GM12878 (cell line): ENCODE data around the gene EYA4. TPM values are rescaled to one million over a fixed set of nuclear protein-coding genes. Genes with fewer than 3 reads are reported as not detected.

Source experiments
- ATAC-seq: fragments of 200-7000 bp; cut with Tn5 transposase; 3 replicates; pipeline ENCODE4 v1.9.1; 2020; ENCODE audit warnings: mild to moderate bottlenecking, moderate library complexity
- BruUV-seq: library from RNA; stranded (reverse); fragments of 400-500 nt; replicated peaks from 2 replicates; lab custom pipeline; 2021; lab: Mats Ljungman, UMichigan
- CTCF ChIA-PET: fragments of 300-600 bp; sonication (Branson Sonifier 250); formaldehyde crosslinking; extraction: SDS; loops from one replicate; lab custom pipeline; 2021; ENCODE audit warnings: inconsistent platforms; lab: Yijun Ruan, JAX
- POLR2A ChIA-PET: fragments of 350-600 bp; formaldehyde crosslinking; extraction: SDS; loops from one replicate; lab custom pipeline; 2021; ENCODE audit warnings: inconsistent platforms; lab: Charles Lee
- RAD21 ChIA-PET: fragments of 300-600 bp; sonication (Branson Sonifier 250); formaldehyde crosslinking; loops from one replicate; lab custom pipeline; 2023; ENCODE audit warnings: antibody characterized with exemption; ENCODE audit not compliant: unreplicated experiment; lab: Charles Lee
- SMC1A ChIA-PET: fragments of 300-600 bp; sonication (Branson Sonifier 250); formaldehyde crosslinking; loops from one replicate; lab custom pipeline; 2023; ENCODE audit not compliant: unreplicated experiment, uncharacterized antibody; lab: Charles Lee
- DNase-seq: peaks from one replicate; pipeline ENCODE4 v3.0.0-alpha.2; 2011; ENCODE audit warnings: low read depth, low spot score
- FAIRE-seq: peaks from 3 replicates; lab custom pipeline; 2011; peaks lifted over from hg19 to GRCh38; lab: Jason Lieb, UNC
- H2AFZ ChIP-seq: 2 replicates; pipeline ENCODE4 v1.6.0; 2011; ENCODE audit warnings: low read depth, low read length, control low read depth; ENCODE audit not compliant: control insufficient read depth
- H3K27ac ChIP-seq: 2 replicates; pipeline ENCODE4 v1.5.1; 2011; ENCODE audit warnings: control low read depth; ENCODE audit not compliant: control insufficient read depth, insufficient read depth
- H3K27me3 ChIP-seq, 2 experiments: replicated peaks in 1 of 2; 2 replicates each; pipeline versions ENCODE4 v1.6.0 to v1.6.1; 2011; ENCODE audit warnings: low read length in 1 of 2; ENCODE audit not compliant: control insufficient read depth in 2 of 2, insufficient read depth in 2 of 2
- H3K36me3 ChIP-seq, 2 experiments: 2 replicates each; pipeline ENCODE4 v1.5.1; 2011; ENCODE audit warnings: low read length in 1 of 2; ENCODE audit not compliant: control insufficient read depth in 2 of 2, insufficient read depth in 2 of 2
- H3K4me1 ChIP-seq: 2 replicates; pipeline ENCODE4 v1.6.1; 2011; ENCODE audit warnings: mild to moderate bottlenecking, low read length, moderate library complexity, mixed read lengths; ENCODE audit not compliant: control insufficient read depth, insufficient read depth
- H3K4me2 ChIP-seq: 2 replicates; pipeline ENCODE4 v1.6.0; 2011; ENCODE audit warnings: control low read depth; ENCODE audit not compliant: control insufficient read depth, insufficient read depth
- H3K4me3 ChIP-seq: fragments of 200-600 bp; sonication (generic); 2 replicates; pipeline ENCODE4 v1.5.1; 2016
- H3K79me2 ChIP-seq: 2 replicates; pipeline ENCODE4 v1.6.0; 2011; ENCODE audit warnings: low read length; ENCODE audit not compliant: control insufficient read depth, insufficient read depth
- H3K9ac ChIP-seq: 2 replicates; pipeline ENCODE4 v1.8.0; 2011; ENCODE audit warnings: low read length, control low read depth, mixed read lengths; ENCODE audit not compliant: control insufficient read depth, insufficient read depth
- H3K9me3 ChIP-seq: replicated peaks from 3 replicates; pipeline ENCODE4 v1.5.1; 2011; ENCODE audit warnings: mild to moderate bottlenecking, low read length; ENCODE audit not compliant: control insufficient read depth, insufficient read depth
- H4K20me1 ChIP-seq: 2 replicates; pipeline ENCODE4 v1.6.0; 2011; ENCODE audit not compliant: control insufficient read depth, insufficient read depth
- BRCA1 ChIP-seq: IDR thresholded peaks from 2 replicates; pipeline ENCODE4 v1.6.1; 2011; ENCODE audit warnings: low read depth, low read length, improper control_type of control experiment
- CREM ChIP-seq: IDR thresholded peaks from 2 replicates; pipeline ENCODE4 v1.6.1; 2014; ENCODE audit warnings: antibody characterized with exemption, low read depth
- EED ChIP-seq: sonication (generic); IDR thresholded peaks from 2 replicates; pipeline ENCODE4 v1.6.1; 2016; ENCODE audit warnings: antibody characterized with exemption, low read depth
- EP300 ChIP-seq, 2 experiments: fragments of 150-350 bp in 1 of 2; IDR thresholded peaks; 2 replicates each; pipeline ENCODE4 v1.6.1; 2011 to 2012; ENCODE audit warnings: low read depth in 2 of 2, low read length in 2 of 2, borderline replicate concordance in 1 of 2, improper control_type of control experiment in 1 of 2, inconsistent platforms in 1 of 2; ENCODE audit not compliant: control insufficient read depth in 1 of 2
- MTA2 ChIP-seq: fragments of 450-650 bp; IDR thresholded peaks from 2 replicates; pipeline ENCODE4 v1.6.1; 2016; ENCODE audit warnings: low read depth, mild to moderate bottlenecking, moderate library complexity
- NRF1 ChIP-seq: conservative IDR thresholded peaks from 2 replicates; pipeline ENCODE4 v1.6.1; 2011; ENCODE audit warnings: mild to moderate bottlenecking, low read depth, low read length, improper control_type of control experiment
- RAD51 ChIP-seq: fragments of 450-650 bp; IDR thresholded peaks from 2 replicates; pipeline ENCODE4 v1.6.1; 2016; ENCODE audit warnings: moderate library complexity, mild to moderate bottlenecking, inconsistent platforms
- STAT3 ChIP-seq: IDR thresholded peaks from 2 replicates; pipeline ENCODE4 v1.6.1; 2011; ENCODE audit warnings: low read depth, low read length, improper control_type of control experiment
- WGBS: methylation state at CpG from one replicate; pipeline ENCODE4 v1.1.6; 2016; ENCODE audit warnings: low lambda C conversion rate; ENCODE audit not compliant: insufficient replicate concordance, insufficient coverage; ENCODE audit errors: missing lambda C conversion rate; 5-methylcytosine and 5-hydroxymethylcytosine counted together
- in situ Hi-C: fragments of 300-500 bp; cut with MboI; formaldehyde crosslinking; loops from 9 replicates; pipeline ENCODE4 v1.14.3; 2018; ENCODE audit warnings: mixed read lengths
- intact Hi-C: fragments of 100-400 bp; cut with micrococcal nuclease; formaldehyde crosslinking; loops from one replicate; pipeline ENCODE4 v1.14.2; 2022; ENCODE audit not compliant: unreplicated experiment
- polyA plus RNA-seq, 11 experiments: library from polyadenylated mRNA; depleted of rRNA in 4 of 11; unstranded in 6 of 11; stranded (reverse) in 5 of 11; fragments of >200 nt; fragmentation: Nextera tagmentation in 4 of 11; fragmentation: Illumina TruSeq in 1 of 11; extraction: Ambion mirVana in 4 of 11; extraction: Trizol in 1 of 11; gene quantifications; 1 replicate in 1 of 11; 2 replicates in 10 of 11; pipeline versions ENCODE4 v1.2.1 to v1.2.3, GENCODE V29; 2011 to 2016; ENCODE audit warnings: inconsistent platforms in 2 of 11, missing spikeins in 2 of 11, low read depth in 1 of 11
- total RNA-seq, 4 experiments: library from RNA; depleted of rRNA in 3 of 4; stranded (reverse); fragments of >200 nt in 3 of 4; fragmentation: Illumina TruSeq in 1 of 4; extraction: Trizol in 1 of 4; gene quantifications; 2 replicates each; pipeline versions ENCODE4 v1.2.1 to v1.2.3, GENCODE V29; 2013 to 2021
- TF ChIP-seq, protein P1 (sequence below): fragments of 450-650 bp; IDR thresholded peaks from 2 replicates; pipeline ENCODE4 v1.6.1; 2017; ENCODE audit warnings: low read depth, mild to moderate bottlenecking, moderate library complexity
- TF ChIP-seq, protein P2 (sequence below): fragments of 450-650 bp; IDR thresholded peaks from 2 replicates; pipeline ENCODE4 v1.6.1; 2014; ENCODE audit warnings: mild to moderate bottlenecking
- TF ChIP-seq, protein P3 (sequence below): fragments of 450-650 bp; IDR thresholded peaks from 2 replicates; pipeline ENCODE4 v1.6.1; 2017; ENCODE audit warnings: mild to moderate bottlenecking, moderate library complexity
- TF ChIP-seq, protein P4 (sequence below): IDR thresholded peaks from 2 replicates; pipeline ENCODE4 v1.6.1; 2012; ENCODE audit warnings: improper control_type of control experiment, low read depth, low read length; ENCODE audit not compliant: insufficient replicate concordance

EYA4 gene
- total and polyA plus RNA-seq, 10 of the 15 experiments (the other 5 are each of a cell fraction or from before 2014, with no cell fraction given): 0.02 TPM; not detected in 9

DNA sequence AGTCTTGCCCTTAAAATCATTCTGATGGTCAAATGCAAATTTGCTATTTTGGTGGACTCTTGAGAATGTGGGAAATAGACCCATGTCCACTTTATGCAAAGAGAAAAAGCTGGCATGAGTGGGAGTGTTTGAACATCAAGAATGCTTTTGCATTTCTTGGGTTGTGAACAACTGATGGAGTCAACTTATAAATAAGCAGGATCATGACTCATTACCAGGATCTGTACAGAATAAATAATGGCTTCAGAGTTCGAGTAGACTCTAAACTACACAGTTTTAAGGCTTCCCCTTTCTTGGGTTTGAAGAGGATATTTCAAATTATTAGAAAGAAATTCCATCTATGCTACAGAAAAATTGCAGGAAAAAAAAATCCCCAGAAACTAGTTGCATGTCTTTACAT lies 195.5 kb downstream of the EYA4 start:
- Histone ChIP-seq H3K9ac (no peak overlapping the region), H3K27ac (no peak overlapping the region), H3K4me3 (no peak overlapping the region), H4K20me1 (no peaks in the 10 kb centered on the region), H3K4me1 (no peaks in the 10 kb centered on the region), H3K27me3 (no peaks in the 10 kb centered on the region), H3K36me3 (no peaks in the 10 kb centered on the region), H3K4me2 (no peak overlapping the region), H3K79me2 (no peaks in the 10 kb centered on the region), H3K9me3 (no peaks in the 10 kb centered on the region), H2AFZ (no peak overlapping the region)
- ChIA-PET RAD21 (no interaction called here), SMC1A (no interaction called here), POLR2A (no interaction called here), CTCF (no interaction called here)
- intact Hi-C loops (no loop called here), in situ Hi-C loops (no loop called here)
- 0% methylated on average over 1 of the region's 1 CpG for WGBS
- FAIRE-seq (peak; percentile 38), ATAC-seq (no peak), DNase-seq (no peak)
- BruUV-seq: no TSS peak
- TF ChIP-seq STAT3: no peak
- no peak for TF ChIP-seq BRCA1
- TF ChIP-seq, protein P1, sequence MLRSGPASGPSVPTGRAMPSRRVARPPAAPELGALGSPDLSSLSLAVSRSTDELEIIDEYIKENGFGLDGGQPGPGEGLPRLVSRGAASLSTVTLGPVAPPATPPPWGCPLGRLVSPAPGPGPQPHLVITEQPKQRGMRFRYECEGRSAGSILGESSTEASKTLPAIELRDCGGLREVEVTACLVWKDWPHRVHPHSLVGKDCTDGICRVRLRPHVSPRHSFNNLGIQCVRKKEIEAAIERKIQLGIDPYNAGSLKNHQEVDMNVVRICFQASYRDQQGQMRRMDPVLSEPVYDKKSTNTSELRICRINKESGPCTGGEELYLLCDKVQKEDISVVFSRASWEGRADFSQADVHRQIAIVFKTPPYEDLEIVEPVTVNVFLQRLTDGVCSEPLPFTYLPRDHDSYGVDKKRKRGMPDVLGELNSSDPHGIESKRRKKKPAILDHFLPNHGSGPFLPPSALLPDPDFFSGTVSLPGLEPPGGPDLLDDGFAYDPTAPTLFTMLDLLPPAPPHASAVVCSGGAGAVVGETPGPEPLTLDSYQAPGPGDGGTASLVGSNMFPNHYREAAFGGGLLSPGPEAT: no peak
- no peak for TF ChIP-seq EED
- TF ChIP-seq RAD51: no peak
- TF ChIP-seq, protein P2, sequence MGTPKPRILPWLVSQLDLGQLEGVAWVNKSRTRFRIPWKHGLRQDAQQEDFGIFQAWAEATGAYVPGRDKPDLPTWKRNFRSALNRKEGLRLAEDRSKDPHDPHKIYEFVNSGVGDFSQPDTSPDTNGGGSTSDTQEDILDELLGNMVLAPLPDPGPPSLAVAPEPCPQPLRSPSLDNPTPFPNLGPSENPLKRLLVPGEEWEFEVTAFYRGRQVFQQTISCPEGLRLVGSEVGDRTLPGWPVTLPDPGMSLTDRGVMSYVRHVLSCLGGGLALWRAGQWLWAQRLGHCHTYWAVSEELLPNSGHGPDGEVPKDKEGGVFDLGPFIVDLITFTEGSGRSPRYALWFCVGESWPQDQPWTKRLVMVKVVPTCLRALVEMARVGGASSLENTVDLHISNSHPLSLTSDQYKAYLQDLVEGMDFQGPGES: no peak
- no peak for TF ChIP-seq NRF1
- TF ChIP-seq CREM: no peak
- TF ChIP-seq, protein P3, sequence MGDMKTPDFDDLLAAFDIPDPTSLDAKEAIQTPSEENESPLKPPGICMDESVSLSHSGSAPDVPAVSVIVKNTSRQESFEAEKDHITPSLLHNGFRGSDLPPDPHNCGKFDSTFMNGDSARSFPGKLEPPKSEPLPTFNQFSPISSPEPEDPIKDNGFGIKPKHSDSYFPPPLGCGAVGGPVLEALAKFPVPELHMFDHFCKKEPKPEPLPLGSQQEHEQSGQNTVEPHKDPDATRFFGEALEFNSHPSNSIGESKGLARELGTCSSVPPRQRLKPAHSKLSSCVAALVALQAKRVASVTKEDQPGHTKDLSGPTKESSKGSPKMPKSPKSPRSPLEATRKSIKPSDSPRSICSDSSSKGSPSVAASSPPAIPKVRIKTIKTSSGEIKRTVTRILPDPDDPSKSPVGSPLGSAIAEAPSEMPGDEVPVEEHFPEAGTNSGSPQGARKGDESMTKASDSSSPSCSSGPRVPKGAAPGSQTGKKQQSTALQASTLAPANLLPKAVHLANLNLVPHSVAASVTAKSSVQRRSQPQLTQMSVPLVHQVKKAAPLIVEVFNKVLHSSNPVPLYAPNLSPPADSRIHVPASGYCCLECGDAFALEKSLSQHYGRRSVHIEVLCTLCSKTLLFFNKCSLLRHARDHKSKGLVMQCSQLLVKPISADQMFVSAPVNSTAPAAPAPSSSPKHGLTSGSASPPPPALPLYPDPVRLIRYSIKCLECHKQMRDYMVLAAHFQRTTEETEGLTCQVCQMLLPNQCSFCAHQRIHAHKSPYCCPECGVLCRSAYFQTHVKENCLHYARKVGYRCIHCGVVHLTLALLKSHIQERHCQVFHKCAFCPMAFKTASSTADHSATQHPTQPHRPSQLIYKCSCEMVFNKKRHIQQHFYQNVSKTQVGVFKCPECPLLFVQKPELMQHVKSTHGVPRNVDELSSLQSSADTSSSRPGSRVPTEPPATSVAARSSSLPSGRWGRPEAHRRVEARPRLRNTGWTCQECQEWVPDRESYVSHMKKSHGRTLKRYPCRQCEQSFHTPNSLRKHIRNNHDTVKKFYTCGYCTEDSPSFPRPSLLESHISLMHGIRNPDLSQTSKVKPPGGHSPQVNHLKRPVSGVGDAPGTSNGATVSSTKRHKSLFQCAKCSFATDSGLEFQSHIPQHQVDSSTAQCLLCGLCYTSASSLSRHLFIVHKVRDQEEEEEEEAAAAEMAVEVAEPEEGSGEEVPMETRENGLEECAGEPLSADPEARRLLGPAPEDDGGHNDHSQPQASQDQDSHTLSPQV: no peak
- no peak for TF ChIP-seq MTA2
- TF ChIP-seq EP300 (IDR thresholded peaks at IDR 0.05; ENCODE audit: borderline replicate concordance in 1 of 2, control insufficient read depth in 1 of 2, low read depth in 2 of 2, low read length in 2 of 2): no peak
- TF ChIP-seq, protein P4, sequence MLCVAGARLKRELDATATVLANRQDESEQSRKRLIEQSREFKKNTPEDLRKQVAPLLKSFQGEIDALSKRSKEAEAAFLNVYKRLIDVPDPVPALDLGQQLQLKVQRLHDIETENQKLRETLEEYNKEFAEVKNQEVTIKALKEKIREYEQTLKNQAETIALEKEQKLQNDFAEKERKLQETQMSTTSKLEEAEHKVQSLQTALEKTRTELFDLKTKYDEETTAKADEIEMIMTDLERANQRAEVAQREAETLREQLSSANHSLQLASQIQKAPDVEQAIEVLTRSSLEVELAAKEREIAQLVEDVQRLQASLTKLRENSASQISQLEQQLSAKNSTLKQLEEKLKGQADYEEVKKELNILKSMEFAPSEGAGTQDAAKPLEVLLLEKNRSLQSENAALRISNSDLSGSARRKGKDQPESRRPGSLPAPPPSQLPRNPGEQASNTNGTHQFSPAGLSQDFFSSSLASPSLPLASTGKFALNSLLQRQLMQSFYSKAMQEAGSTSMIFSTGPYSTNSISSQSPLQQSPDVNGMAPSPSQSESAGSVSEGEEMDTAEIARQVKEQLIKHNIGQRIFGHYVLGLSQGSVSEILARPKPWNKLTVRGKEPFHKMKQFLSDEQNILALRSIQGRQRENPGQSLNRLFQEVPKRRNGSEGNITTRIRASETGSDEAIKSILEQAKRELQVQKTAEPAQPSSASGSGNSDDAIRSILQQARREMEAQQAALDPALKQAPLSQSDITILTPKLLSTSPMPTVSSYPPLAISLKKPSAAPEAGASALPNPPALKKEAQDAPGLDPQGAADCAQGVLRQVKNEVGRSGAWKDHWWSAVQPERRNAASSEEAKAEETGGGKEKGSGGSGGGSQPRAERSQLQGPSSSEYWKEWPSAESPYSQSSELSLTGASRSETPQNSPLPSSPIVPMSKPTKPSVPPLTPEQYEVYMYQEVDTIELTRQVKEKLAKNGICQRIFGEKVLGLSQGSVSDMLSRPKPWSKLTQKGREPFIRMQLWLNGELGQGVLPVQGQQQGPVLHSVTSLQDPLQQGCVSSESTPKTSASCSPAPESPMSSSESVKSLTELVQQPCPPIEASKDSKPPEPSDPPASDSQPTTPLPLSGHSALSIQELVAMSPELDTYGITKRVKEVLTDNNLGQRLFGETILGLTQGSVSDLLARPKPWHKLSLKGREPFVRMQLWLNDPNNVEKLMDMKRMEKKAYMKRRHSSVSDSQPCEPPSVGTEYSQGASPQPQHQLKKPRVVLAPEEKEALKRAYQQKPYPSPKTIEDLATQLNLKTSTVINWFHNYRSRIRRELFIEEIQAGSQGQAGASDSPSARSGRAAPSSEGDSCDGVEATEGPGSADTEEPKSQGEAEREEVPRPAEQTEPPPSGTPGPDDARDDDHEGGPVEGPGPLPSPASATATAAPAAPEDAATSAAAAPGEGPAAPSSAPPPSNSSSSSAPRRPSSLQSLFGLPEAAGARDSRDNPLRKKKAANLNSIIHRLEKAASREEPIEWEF: no peak
